ENCODE results near the gene CEP170B.

DNA sequence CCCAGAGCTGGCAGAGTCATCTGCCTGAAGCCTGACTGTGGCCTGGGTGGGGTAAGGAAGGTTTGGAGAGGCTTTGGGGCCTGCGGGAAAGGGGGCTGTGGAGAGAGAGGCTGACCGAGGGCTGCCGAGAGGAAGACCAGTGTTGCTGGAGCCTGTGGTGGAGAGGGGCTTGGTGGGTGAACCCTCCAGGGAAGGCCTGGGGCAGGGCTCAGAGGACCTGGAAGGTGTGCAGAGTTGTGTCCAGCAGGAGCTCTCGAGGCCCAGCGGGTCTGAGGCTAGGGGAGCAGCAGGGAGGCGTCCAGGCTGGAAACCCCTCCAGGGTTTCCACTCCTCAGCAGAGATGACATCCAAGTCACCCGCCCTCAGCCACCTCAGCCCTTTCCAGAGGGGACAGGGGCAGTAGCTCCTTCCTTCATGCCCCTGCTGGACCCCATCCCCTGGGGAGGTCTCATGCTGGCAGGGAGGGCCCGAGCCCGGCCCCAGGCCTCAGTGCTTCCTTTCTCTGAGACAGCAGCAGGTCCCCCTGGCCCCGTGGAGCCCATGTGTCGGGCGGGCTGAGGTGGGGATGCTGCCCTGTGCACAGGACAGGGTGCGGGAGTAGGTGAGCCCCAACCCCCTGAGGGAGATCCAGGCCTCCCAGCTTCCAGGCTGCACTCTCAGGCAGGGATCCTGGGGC, 8.4 kb downstream of the CEP170B start:
- TF ChIP-seq CREB5 (CRISPR knock-in tag; IDR thresholded peaks at IDR 0.05; ENCODE audit: low read depth): no peak
- no peak for TF ChIP-seq ZFP3 (CRISPR knock-in tag; IDR thresholded peaks at IDR 0.05)
- no peak for TF ChIP-seq TOX (CRISPR knock-in tag; IDR thresholded peaks at IDR 0.05; ENCODE audit: borderline replicate concordance)
- TF ChIP-seq PPARA (CRISPR knock-in tag; IDR thresholded peaks at IDR 0.05; ENCODE audit: borderline replicate concordance): no peak
- TF ChIP-seq TSHZ2 (CRISPR knock-in tag; IDR thresholded peaks at IDR 0.05): no peak
- TF ChIP-seq, protein P1, sequence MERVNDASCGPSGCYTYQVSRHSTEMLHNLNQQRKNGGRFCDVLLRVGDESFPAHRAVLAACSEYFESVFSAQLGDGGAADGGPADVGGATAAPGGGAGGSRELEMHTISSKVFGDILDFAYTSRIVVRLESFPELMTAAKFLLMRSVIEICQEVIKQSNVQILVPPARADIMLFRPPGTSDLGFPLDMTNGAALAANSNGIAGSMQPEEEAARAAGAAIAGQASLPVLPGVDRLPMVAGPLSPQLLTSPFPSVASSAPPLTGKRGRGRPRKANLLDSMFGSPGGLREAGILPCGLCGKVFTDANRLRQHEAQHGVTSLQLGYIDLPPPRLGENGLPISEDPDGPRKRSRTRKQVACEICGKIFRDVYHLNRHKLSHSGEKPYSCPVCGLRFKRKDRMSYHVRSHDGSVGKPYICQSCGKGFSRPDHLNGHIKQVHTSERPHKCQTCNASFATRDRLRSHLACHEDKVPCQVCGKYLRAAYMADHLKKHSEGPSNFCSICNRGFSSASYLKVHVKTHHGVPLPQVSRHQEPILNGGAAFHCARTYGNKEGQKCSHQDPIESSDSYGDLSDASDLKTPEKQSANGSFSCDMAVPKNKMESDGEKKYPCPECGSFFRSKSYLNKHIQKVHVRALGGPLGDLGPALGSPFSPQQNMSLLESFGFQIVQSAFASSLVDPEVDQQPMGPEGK (CRISPR knock-in tag; IDR thresholded peaks at IDR 0.05; ENCODE audit: borderline replicate concordance): no peak
- TF ChIP-seq ZNF70 (CRISPR knock-in tag; IDR thresholded peaks at IDR 0.05): no peak
- TF ChIP-seq CSDC2 (CRISPR knock-in tag; IDR thresholded peaks at IDR 0.05): no peak
- no peak for TF ChIP-seq GLIS3 (CRISPR knock-in tag; IDR thresholded peaks at IDR 0.05)
- no peak for TF ChIP-seq ZC3H10 (CRISPR knock-in tag; IDR thresholded peaks at IDR 0.05)
- TF ChIP-seq, protein P2, sequence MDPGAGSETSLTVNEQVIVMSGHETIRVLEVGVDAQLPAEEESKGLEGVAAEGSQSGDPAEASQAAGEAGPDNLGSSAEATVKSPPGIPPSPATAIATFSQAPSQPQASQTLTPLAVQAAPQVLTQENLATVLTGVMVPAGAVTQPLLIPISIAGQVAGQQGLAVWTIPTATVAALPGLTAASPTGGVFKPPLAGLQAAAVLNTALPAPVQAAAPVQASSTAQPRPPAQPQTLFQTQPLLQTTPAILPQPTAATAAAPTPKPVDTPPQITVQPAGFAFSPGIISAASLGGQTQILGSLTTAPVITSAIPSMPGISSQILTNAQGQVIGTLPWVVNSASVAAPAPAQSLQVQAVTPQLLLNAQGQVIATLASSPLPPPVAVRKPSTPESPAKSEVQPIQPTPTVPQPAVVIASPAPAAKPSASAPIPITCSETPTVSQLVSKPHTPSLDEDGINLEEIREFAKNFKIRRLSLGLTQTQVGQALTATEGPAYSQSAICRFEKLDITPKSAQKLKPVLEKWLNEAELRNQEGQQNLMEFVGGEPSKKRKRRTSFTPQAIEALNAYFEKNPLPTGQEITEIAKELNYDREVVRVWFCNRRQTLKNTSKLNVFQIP (CRISPR knock-in tag; IDR thresholded peaks at IDR 0.05; ENCODE audit: borderline replicate concordance, low read depth): no peak
- no peak for TF ChIP-seq SNAI2 (CRISPR knock-in tag; IDR thresholded peaks at IDR 0.05)
- TF ChIP-seq OSR1 (CRISPR knock-in tag; IDR thresholded peaks at IDR 0.05): no peak

All from SK-N-SH treated with all-trans-retinoic acid at 6 μM for 48 hours (cell line).